ENCODE data around the gene AFAP1. TPM values are rescaled to one million over a fixed set of nuclear protein-coding genes. Genes with fewer than 3 reads are reported as not detected.

Gene AFAP1
- total RNA-seq, 1 donor from 2014 or later, result 57.6 TPM

GRCh38 chr4:7713757-7714156 lies 225.9 kb downstream of the AFAP1 start:
- no peak overlapping the region for H3K27ac Mint-ChIP-seq
- intact Hi-C loops (cut with micrococcal nuclease), result loop anchor here (10.0 kb wide), 1 partner anchor 189 kb away; no protein-coding TSS in a partner anchor
- no peaks in the 10 kb centered on the region for H3K36me3 Mint-ChIP-seq (ENCODE audit: low read depth)
- H3K4me1 Mint-ChIP-seq (ENCODE audit: low read depth), result no peaks in the 10 kb centered on the region
- no peak overlapping the region for H3K4me3 Mint-ChIP-seq (ENCODE audit: low read depth)
- H3K27me3 Mint-ChIP-seq (ENCODE audit: low read depth), result no peaks in the 10 kb centered on the region
- DNase-seq (ENCODE audit: low spot score), result no peak
- H3K9me3 Mint-ChIP-seq, result no peaks in the 10 kb centered on the region

GRCh38 chr4:7712021-7712671 lies 227.5 kb downstream of the AFAP1 start:
- H3K36me3 Mint-ChIP-seq (ENCODE audit: low read depth), result no peaks in the 10 kb centered on the region
- no peak for DNase-seq (ENCODE audit: low spot score)
- no peak overlapping the region for H3K4me3 Mint-ChIP-seq (ENCODE audit: low read depth)
- no peak overlapping the region for H3K27ac Mint-ChIP-seq
- no peaks in the 10 kb centered on the region for H3K4me1 Mint-ChIP-seq (ENCODE audit: low read depth)
- no peaks in the 10 kb centered on the region for H3K27me3 Mint-ChIP-seq (ENCODE audit: low read depth)
- intact Hi-C loops (cut with micrococcal nuclease), result loop anchor here (10.0 kb wide), 1 partner anchor 187 kb away; no protein-coding TSS in a partner anchor
- H3K9me3 Mint-ChIP-seq, result no peaks in the 10 kb centered on the region

GRCh38 chr4:7711307-7711963 lies 228.2 kb downstream of the AFAP1 start:
- Mint-ChIP-seq H3K4me3 (ENCODE audit: low read depth) (no peak overlapping the region), H3K27me3 (ENCODE audit: low read depth) (no peaks in the 10 kb centered on the region), H3K4me1 (ENCODE audit: low read depth) (no peaks in the 10 kb centered on the region), H3K9me3 (no peaks in the 10 kb centered on the region), H3K36me3 (ENCODE audit: low read depth) (no peaks in the 10 kb centered on the region), H3K27ac (no peak overlapping the region)
- no peak for DNase-seq (ENCODE audit: low spot score)
- intact Hi-C loops (cut with micrococcal nuclease), result loop anchor here (10.0 kb wide), 1 partner anchor 187 kb away; no protein-coding TSS in a partner anchor

- H3K36me3 Mint-ChIP-seq (ENCODE audit: low read depth), result no peaks in the 10 kb centered on the region
- no peak overlapping the region for H3K27ac Mint-ChIP-seq
- no peak for DNase-seq (ENCODE audit: low spot score)
- H3K4me3 Mint-ChIP-seq (ENCODE audit: low read depth), result no peak overlapping the region
- no peaks in the 10 kb centered on the region for H3K9me3 Mint-ChIP-seq
- H3K4me1 Mint-ChIP-seq (ENCODE audit: low read depth), result no peaks in the 10 kb centered on the region
- intact Hi-C loops (cut with micrococcal nuclease), result loop anchor here (10.0 kb wide), 1 partner anchor 186 kb away; no protein-coding TSS in a partner anchor
- no peaks in the 10 kb centered on the region for H3K27me3 Mint-ChIP-seq (ENCODE audit: low read depth)
Measured at GRCh38 chr4:7710576-7711306, 228.9 kb downstream of the AFAP1 start.

- Mint-ChIP-seq H3K4me3 (ENCODE audit: low read depth) (no peak overlapping the region), H3K27ac (no peak overlapping the region), H3K9me3 (no peaks in the 10 kb centered on the region), H3K27me3 (ENCODE audit: low read depth) (no peaks in the 10 kb centered on the region), H3K4me1 (ENCODE audit: low read depth) (no peaks in the 10 kb centered on the region), H3K36me3 (ENCODE audit: low read depth) (no peaks in the 10 kb centered on the region)
- no peak for DNase-seq (ENCODE audit: low spot score)
- intact Hi-C loops (cut with micrococcal nuclease), result loop anchor here (10.0 kb wide), 1 partner anchor 185 kb away; no protein-coding TSS in a partner anchor
Measured at GRCh38 chr4:7710126-7710525, 229.5 kb downstream of the AFAP1 start.

GRCh38 chr4:7709431-7709830 lies 230.2 kb downstream of the AFAP1 start:
- Mint-ChIP-seq H3K36me3 (ENCODE audit: low read depth) (no peaks in the 10 kb centered on the region), H3K9me3 (no peaks in the 10 kb centered on the region), H3K4me1 (ENCODE audit: low read depth) (no peaks in the 10 kb centered on the region), H3K4me3 (ENCODE audit: low read depth) (no peak overlapping the region), H3K27me3 (ENCODE audit: low read depth) (no peaks in the 10 kb centered on the region), H3K27ac (no peak overlapping the region)
- intact Hi-C loops (cut with micrococcal nuclease), result no loop called here
- no peak for DNase-seq (ENCODE audit: low spot score)

- intact Hi-C loops (cut with micrococcal nuclease), result no loop called here
- Mint-ChIP-seq H3K4me3 (ENCODE audit: low read depth) (no peak overlapping the region), H3K27me3 (ENCODE audit: low read depth) (no peaks in the 10 kb centered on the region), H3K36me3 (ENCODE audit: low read depth) (no peaks in the 10 kb centered on the region), H3K9me3 (no peaks in the 10 kb centered on the region), H3K27ac (no peak overlapping the region), H3K4me1 (ENCODE audit: low read depth) (no peaks in the 10 kb centered on the region)
- no peak for DNase-seq (ENCODE audit: low spot score)
Measured at GRCh38 chr4:7708981-7709380, 230.7 kb downstream of the AFAP1 start.

Other genes with a start within 250 kb of the AFAP1 start
- gene ABLIM2, start 219.0 kb upstream of the AFAP1 start, total RNA-seq, result 0.32 and 0.60 TPM in 2 replicates

Measured in activated T-helper 2 cell treated with anti-CD3 and anti-CD28 coated beads, Interferon-gamma antibody, Interleukin-2, Interleukin-4, amounts not matched to agents 10 μg/mL and 5 μg/mL and 100 μg/mL, durations not matched to agents 14 hours and 24 hours and 36 hours (primary cell).